ENCODE data around the gene TXNDC15. TPM values are rescaled to one million over a fixed set of nuclear protein-coding genes. Genes with fewer than 3 reads are reported as not detected.

The TXNDC15 gene
- total RNA-seq, 1 experiment from 2014 or later, result 31.3 TPM

DNA sequence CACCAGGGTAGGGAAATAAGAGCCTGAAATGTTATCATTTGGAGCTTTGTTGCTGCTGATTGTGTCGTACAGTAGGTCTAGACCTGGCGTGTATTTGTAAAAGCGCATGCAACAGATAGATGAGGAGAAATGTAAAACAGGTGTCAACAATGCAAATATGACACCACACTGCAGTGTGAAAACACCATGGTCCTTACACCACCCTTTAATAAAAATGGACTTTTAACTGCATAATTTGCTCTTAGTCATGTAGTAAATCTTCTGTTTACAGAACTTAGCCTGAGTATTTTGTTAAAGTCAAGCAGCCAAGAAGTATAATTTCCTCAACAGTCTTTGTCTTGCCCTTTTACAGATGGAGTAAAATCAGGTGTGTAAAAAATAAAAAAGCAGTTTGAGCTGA lies 44.7 kb downstream of the TXNDC15 start:
- H2AFZ ChIP-seq (ENCODE audit: low read length), result no peak overlapping the region
- no peaks in the 10 kb centered on the region for H3K23me2 ChIP-seq (ENCODE audit: insufficient read length, low read depth, low read length, poor library complexity, severe bottlenecking)
- Mint-ChIP-seq H3K4me3 (no peak overlapping the region), H3K4me1 (peaks cover 4% of the 10 kb centered on the region in 2 experiments; a peak in 2 of 4 replicates), H3K27me3 (ENCODE audit: low read depth) (no peaks in the 10 kb centered on the region), H3K36me3 (ENCODE audit: insufficient read depth in 1 of 3, low read depth in 3 of 3) (peaks cover 4 to 26% (median 15%) of the 10 kb centered on the region in 3 experiments; a peak in 5 of 7 replicates), H3K9me3 (no peaks in the 10 kb centered on the region), H3K27ac (no peak overlapping the region)
- H4K91ac ChIP-seq (ENCODE audit: insufficient read length, low read depth, low read length), result no peak overlapping the region
- no peak overlapping the region for H2BK12ac ChIP-seq (ENCODE audit: insufficient read length, low read depth, low read length)
- H2BK120ac ChIP-seq (ENCODE audit: low read depth, low read length, poor library complexity, severe bottlenecking), result no peak overlapping the region
- no peaks in the 10 kb centered on the region for H3K79me1 ChIP-seq (ENCODE audit: insufficient read depth, low read depth, low read length, poor library complexity, severe bottlenecking)
- H3K79me2 ChIP-seq (ENCODE audit: insufficient read depth, low read length), result no peaks in the 10 kb centered on the region
- no peak overlapping the region for H3K14ac ChIP-seq (ENCODE audit: insufficient read depth, low read length)
- no peaks in the 10 kb centered on the region for H3K9me3 ChIP-seq (ENCODE audit: control insufficient read depth, low read depth, low read length)
- WGBS (ENCODE audit: extremely low coverage, insufficient read length, low lambda C conversion rate), result no CpG with 5 or more reads among the region's 3 CpGs
- no peak overlapping the region for H3K27ac ChIP-seq (ENCODE audit: insufficient read length, low read depth, low read length)
- TF ChIP-seq, protein P1, sequence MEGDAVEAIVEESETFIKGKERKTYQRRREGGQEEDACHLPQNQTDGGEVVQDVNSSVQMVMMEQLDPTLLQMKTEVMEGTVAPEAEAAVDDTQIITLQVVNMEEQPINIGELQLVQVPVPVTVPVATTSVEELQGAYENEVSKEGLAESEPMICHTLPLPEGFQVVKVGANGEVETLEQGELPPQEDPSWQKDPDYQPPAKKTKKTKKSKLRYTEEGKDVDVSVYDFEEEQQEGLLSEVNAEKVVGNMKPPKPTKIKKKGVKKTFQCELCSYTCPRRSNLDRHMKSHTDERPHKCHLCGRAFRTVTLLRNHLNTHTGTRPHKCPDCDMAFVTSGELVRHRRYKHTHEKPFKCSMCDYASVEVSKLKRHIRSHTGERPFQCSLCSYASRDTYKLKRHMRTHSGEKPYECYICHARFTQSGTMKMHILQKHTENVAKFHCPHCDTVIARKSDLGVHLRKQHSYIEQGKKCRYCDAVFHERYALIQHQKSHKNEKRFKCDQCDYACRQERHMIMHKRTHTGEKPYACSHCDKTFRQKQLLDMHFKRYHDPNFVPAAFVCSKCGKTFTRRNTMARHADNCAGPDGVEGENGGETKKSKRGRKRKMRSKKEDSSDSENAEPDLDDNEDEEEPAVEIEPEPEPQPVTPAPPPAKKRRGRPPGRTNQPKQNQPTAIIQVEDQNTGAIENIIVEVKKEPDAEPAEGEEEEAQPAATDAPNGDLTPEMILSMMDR (conservative IDR thresholded peaks at IDR 0.05), result no peak
- no peak overlapping the region for H3K23ac ChIP-seq (ENCODE audit: insufficient read length, low read depth, low read length)
- H3K9ac ChIP-seq (ENCODE audit: extremely low read depth, insufficient read length, low read length), result no peak overlapping the region
- no peaks in the 10 kb centered on the region for H4K20me1 ChIP-seq (ENCODE audit: control insufficient read depth, insufficient read depth, insufficient read length)
- no peak overlapping the region for H3K18ac ChIP-seq (ENCODE audit: insufficient read length, low read depth, low read length)
- H3K4me2 ChIP-seq (ENCODE audit: insufficient read depth, insufficient read length, low read length), result no peak overlapping the region
- no peak overlapping the region for H3T11ph ChIP-seq (ENCODE audit: low read length)
- H2BK15ac ChIP-seq (ENCODE audit: low read depth, low read length), result no peak overlapping the region
- no peaks in the 10 kb centered on the region for H3K27me3 ChIP-seq (ENCODE audit: insufficient read depth, low read length)
- H4K8ac ChIP-seq (replicated peaks; ENCODE audit: insufficient read length, low read depth, low read length), result no peak overlapping the region
- DNase-seq, result no peak
- no peak overlapping the region for H4K5ac ChIP-seq (ENCODE audit: insufficient read length, low read depth, low read length)
- no peak overlapping the region for H3K56ac ChIP-seq (ENCODE audit: insufficient read length, low read depth, low read length)
- H2BK5ac ChIP-seq (ENCODE audit: insufficient read length, low read length), result no peak overlapping the region
- no peak overlapping the region for H3K4ac ChIP-seq (ENCODE audit: low read depth, low read length)
- H3K4me1 ChIP-seq (ENCODE audit: insufficient read depth, low read length), result no peaks in the 10 kb centered on the region
- no peak overlapping the region for H2AK5ac ChIP-seq (ENCODE audit: insufficient read length, low read length)
- no peak overlapping the region for H2BK20ac ChIP-seq (ENCODE audit: low read depth, low read length, poor library complexity, severe bottlenecking)
